Subcutaneous abdominal adipose tissue (tissue), 5 donors: ENCODE results near the gene SLC11A1.

Source experiments
- H3K27ac ChIP-seq: one replicate; pipeline ENCODE4 v1.7.0; 2013; ENCODE audit warnings: low read depth, mild to moderate bottlenecking, inconsistent platforms, low read length, moderate library complexity
- H3K27me3 ChIP-seq, 5 donors: one replicate each; pipeline ENCODE4 v1.7.0; 2013; ENCODE audit warnings: low read length in 5 of 5, inconsistent platforms in 1 of 5; ENCODE audit not compliant: control insufficient read depth in 5 of 5, insufficient read depth in 4 of 5
- H3K36me3 ChIP-seq, 5 donors: one replicate each; pipeline ENCODE4 v1.7.0; 2013; ENCODE audit warnings: low read length in 5 of 5; ENCODE audit not compliant: control insufficient read depth in 5 of 5, insufficient read depth in 5 of 5
- H3K4me1 ChIP-seq, 5 donors: one replicate each; pipeline ENCODE4 v1.7.0; 2013; ENCODE audit warnings: low read length in 5 of 5, mild to moderate bottlenecking in 3 of 5, moderate library complexity in 1 of 5; ENCODE audit not compliant: control insufficient read depth in 5 of 5, insufficient read depth in 5 of 5
- H3K4me3 ChIP-seq, 5 donors: one replicate each; pipeline ENCODE4 v1.7.0; 2013; ENCODE audit warnings: low read length in 5 of 5, low read depth in 1 of 5
- H3K9ac ChIP-seq, 5 donors: one replicate each; pipeline ENCODE4 v1.7.0; 2013; ENCODE audit warnings: low read length in 5 of 5, mild to moderate bottlenecking in 4 of 5, moderate library complexity in 3 of 5
- H3K9me3 ChIP-seq, 5 donors: one replicate each; pipeline ENCODE4 v1.7.0; 2013; ENCODE audit warnings: low read length in 5 of 5; ENCODE audit not compliant: control insufficient read depth in 5 of 5
- donor health status: healthy.
- donor health status: healthy.
- donor health status: healthy.
- donor health status: healthy.
- donor health status: healthy.

SLC11A1 gene

DNA sequence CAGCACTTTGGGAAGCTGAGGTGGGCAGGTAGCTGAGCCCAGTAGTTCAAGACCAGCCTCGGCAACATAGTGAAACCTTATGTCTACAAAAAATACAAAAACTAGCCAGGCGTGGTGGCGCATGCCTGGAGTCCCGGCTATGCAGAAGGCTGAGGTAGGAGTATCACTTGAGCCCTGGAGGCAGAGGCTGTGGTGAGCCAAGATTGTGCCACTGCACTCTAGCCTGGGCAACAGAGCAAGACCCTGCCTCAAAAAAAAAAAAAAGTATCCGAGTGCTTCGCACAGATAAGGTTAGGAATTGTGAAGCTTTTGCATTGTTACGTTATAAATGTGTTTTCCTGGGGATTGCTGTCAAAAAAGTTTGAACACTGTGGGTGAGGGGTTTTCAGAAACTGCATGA is 21.7 kb downstream of the SLC11A1 start:
- H3K4me3 ChIP-seq, result no peak overlapping the region
- H3K9ac ChIP-seq, result no peak overlapping the region
- no peaks in the 10 kb centered on the region for H3K9me3 ChIP-seq
- H3K36me3 ChIP-seq, result peaks cover 0 to 42% (median 30%) of the 10 kb centered on the region in 5 donors
- H3K27ac ChIP-seq, result no peak overlapping the region
- H3K27me3 ChIP-seq, result no peaks in the 10 kb centered on the region
- H3K4me1 ChIP-seq, result peaks cover 12 to 68% (median 59%) of the 10 kb centered on the region in 5 donors

- peak overlapping the region; percentile 81 for H3K27ac ChIP-seq
- no peaks in the 10 kb centered on the region for H3K27me3 ChIP-seq
- peaks cover 12 to 62% (median 54%) of the 10 kb centered on the region in 5 donors for H3K4me1 ChIP-seq
- no peaks in the 10 kb centered on the region for H3K9me3 ChIP-seq
- peaks cover 0 to 42% (median 30%) of the 10 kb centered on the region in 5 donors for H3K36me3 ChIP-seq
- H3K9ac ChIP-seq, result no peak overlapping the region
- H3K4me3 ChIP-seq, result no peak overlapping the region
These were observed 22.4 kb downstream of the SLC11A1 start for GRCh38 chr2:218404351-218405085.

- peak overlapping the region; percentile 81 for H3K27ac ChIP-seq
- peaks cover 12 to 62% (median 54%) of the 10 kb centered on the region in 5 donors for H3K4me1 ChIP-seq
- H3K4me3 ChIP-seq, result peak overlapping the region; percentile 0 to 58 (median 47)
- H3K9me3 ChIP-seq, result no peaks in the 10 kb centered on the region
- no peaks in the 10 kb centered on the region for H3K27me3 ChIP-seq
- peaks cover 0 to 42% (median 30%) of the 10 kb centered on the region in 5 donors for H3K36me3 ChIP-seq
- peak overlapping the region in 4 of 5 donors; percentile 9 to 70 (median 38) for H3K9ac ChIP-seq
These were observed 23.1 kb downstream of the SLC11A1 start for GRCh38 chr2:218405086-218405745.

DNA sequence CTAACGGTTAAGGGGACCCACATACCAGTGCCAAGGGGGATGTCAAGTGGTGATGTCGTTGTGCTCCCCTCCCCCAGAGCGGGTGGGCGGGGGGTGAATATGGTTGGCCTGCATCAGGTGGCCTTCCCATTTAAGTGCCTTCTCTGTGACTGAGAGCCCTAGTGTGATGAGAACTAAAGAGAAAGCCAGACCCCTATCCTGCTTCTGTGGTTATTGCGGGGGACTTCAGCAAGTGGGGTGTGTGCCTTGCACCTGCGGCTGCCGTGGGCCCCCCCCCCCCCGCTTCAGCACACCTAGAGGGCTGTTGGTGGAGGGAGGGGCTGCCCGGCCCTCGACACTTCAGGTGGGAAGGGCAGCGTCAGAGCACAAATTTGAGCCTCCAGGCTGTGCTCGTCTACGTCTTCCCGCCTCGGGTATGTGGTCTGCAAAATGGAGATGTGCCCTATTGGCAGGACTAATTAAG is 23.7 kb downstream of the SLC11A1 start:
- Histone ChIP-seq H3K4me1 (peaks cover 12 to 62% (median 53%) of the 10 kb centered on the region in 5 donors), H3K27me3 (no peaks in the 10 kb centered on the region), H3K9ac (peak overlapping the region in 3 of 5 donors; percentile 9 to 70 (median 66)), H3K36me3 (peaks cover 0 to 42% (median 30%) of the 10 kb centered on the region in 5 donors), H3K27ac (peak overlapping the region; percentile 81), H3K4me3 (peak overlapping the region; percentile 44 to 58 (median 47)), H3K9me3 (no peaks in the 10 kb centered on the region)

DNA sequence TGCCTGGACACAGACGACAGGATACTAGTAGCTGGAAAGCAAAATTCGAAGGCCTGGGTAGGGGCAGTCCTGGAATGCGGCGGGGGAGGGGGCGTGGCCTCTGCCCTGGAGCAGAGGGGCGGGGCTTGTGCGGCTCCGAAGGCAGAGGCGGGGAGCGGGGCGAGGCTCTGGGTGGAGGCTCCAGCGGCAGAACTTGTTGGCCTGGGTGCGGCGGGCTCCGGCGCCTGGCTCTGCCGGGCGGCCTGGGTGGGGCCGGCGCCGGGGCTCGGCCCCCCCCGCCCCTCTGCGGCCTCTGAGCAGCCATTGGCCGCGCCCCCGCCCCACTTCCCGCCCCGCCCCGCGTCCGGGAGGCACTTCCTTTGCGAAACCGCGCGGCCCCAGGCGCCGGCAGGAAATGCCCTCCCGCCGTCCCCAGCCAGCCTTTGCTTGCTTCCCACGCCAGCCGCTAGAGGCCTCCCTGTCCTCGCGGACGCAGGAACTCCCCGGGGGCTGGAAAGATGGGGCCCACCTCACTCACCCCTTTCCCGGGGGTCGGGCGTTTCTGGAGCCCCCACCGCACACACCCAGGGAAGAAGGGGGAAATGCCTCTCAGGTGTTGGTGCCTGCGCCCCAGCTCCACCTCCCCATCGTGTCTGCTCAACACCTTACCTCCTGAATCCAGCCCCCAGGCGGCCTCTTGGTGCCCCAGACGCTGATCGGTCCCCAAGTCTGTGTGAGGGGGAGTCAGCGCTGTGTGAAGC is 24.3 kb downstream of the SLC11A1 start:
- Histone ChIP-seq H3K4me1 (peaks cover 10 to 57% (median 47%) of the 10 kb centered on the region in 5 donors), H3K27me3 (no peaks in the 10 kb centered on the region), H3K9me3 (no peaks in the 10 kb centered on the region), H3K27ac (peak overlapping the region; percentile 81), H3K9ac (peak overlapping the region in 4 of 5 donors; percentile 42 to 77 (median 68)), H3K4me3 (peak overlapping the region; percentile 47 to 74 (median 56)), H3K36me3 (peaks cover 0 to 41% (median 30%) of the 10 kb centered on the region in 5 donors)

- H3K36me3 ChIP-seq, result peaks cover 0 to 35% (median 28%) of the 10 kb centered on the region in 5 donors
- peaks cover 10 to 50% (median 40%) of the 10 kb centered on the region in 5 donors for H3K4me1 ChIP-seq
These were observed 25.0 kb downstream of the SLC11A1 start for GRCh38 chr2:218406949-218407618.

GRCh38 chr2:218407717-218408116 is 25.6 kb downstream of the SLC11A1 start:
- Histone ChIP-seq H3K36me3 (peaks cover 0 to 28% (median 22%) of the 10 kb centered on the region in 5 donors), H3K4me1 (peaks cover 8 to 44% (median 34%) of the 10 kb centered on the region in 5 donors), H3K27ac (no peak overlapping the region), H3K27me3 (no peaks in the 10 kb centered on the region), H3K4me3 (no peak overlapping the region), H3K9ac (no peak overlapping the region), H3K9me3 (no peaks in the 10 kb centered on the region)

More at GRCh38 chr2:218406949-218407618, 25.0 kb downstream of the SLC11A1 start:
- Histone ChIP-seq H3K27me3 (no peaks in the 10 kb centered on the region), H3K9ac (peak overlapping the region; percentile 16 to 77 (median 58)), H3K27ac (peak overlapping the region; percentile 71), H3K4me3 (peak overlapping the region; percentile 8 to 74 (median 56)), H3K9me3 (no peaks in the 10 kb centered on the region)

DNA sequence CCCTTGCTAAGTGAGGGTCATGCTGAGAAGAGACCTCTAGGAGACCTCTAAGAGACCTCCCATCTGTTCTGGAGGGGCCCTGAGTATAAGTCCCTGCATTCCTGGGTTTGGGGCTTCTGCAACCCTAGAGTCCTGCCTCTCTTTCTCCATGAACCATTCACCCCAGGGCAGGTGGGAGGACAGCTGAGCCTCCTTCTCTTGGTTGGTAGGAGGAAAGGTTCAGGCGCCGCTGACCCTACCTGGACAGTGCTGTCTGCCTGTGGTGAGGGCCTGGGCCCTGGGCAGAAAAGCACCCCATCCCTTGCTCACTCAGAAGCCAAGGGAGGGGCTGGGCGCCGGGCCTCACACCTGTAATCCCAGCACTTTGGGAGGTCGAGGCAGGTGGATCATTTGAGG is 36.2 kb downstream of the SLC11A1 start:
- H3K27ac ChIP-seq, result no peak overlapping the region
- no peaks in the 10 kb centered on the region for H3K36me3 ChIP-seq
- H3K9me3 ChIP-seq, result no peaks in the 10 kb centered on the region
- peaks cover 0 to 10% (median 3%) of the 10 kb centered on the region in 5 donors for H3K27me3 ChIP-seq
- no peaks in the 10 kb centered on the region for H3K4me1 ChIP-seq
- no peak overlapping the region for H3K4me3 ChIP-seq
- H3K9ac ChIP-seq, result no peak overlapping the region

- Histone ChIP-seq H3K27me3 (peaks cover 0 to 10% (median 3%) of the 10 kb centered on the region in 5 donors), H3K27ac (no peak within 1 kb of the TSS), H3K4me1 (no peaks in the 10 kb centered on the region), H3K9ac (no peak within 1 kb of the TSS), H3K9me3 (no peaks in the 10 kb centered on the region), H3K4me3 (no peak within 1 kb of the TSS), H3K36me3 (no peaks in the 10 kb centered on the region)
These were observed 36.8 kb downstream of the SLC11A1 start, which contains the start of gene VIL1 for GRCh38 chr2:218418717-218419458. VIL1 (plus strand) TSS chr2:218419123; CDS start chr2:218423779, 4,656 bp downstream.
